Activated T-helper 17 cell treated with anti-CD3 and anti-CD28 coated beads, Interleukin-2, amount 50 U/mL, for 72 hours (primary cell): ENCODE measurements around the gene SNX24. TPM values are rescaled to one million over a fixed set of nuclear protein-coding genes. Genes with fewer than 3 reads are reported as not detected.

Experiments
- ATAC-seq: fragments of 150-1000 bp; cut with Tn5 transposase; replicated peaks from 2 replicates; pipeline ENCODE4 v1.10.0; 2021; ENCODE audit warnings: mild to moderate bottlenecking, moderate library complexity
- H3K27ac Mint-ChIP-seq: one replicate; pipeline ENCODE4 v1.8.0; 2022; ENCODE audit warnings: mixed read lengths
- H3K27me3 Mint-ChIP-seq: one replicate; pipeline ENCODE4 v1.8.0; 2022; ENCODE audit warnings: mixed read lengths
- H3K36me3 Mint-ChIP-seq: one replicate; pipeline ENCODE4 v1.8.0; 2022; ENCODE audit warnings: low read depth, mild to moderate bottlenecking, mixed read lengths
- H3K4me1 Mint-ChIP-seq: one replicate; pipeline ENCODE4 v1.8.0; 2022; ENCODE audit warnings: mixed read lengths
- H3K4me3 Mint-ChIP-seq: one replicate; pipeline ENCODE4 v1.8.0; 2022; ENCODE audit warnings: mild to moderate bottlenecking, mixed read lengths
- H3K9me3 Mint-ChIP-seq: one replicate; pipeline ENCODE4 v1.8.0; 2022; ENCODE audit warnings: mixed read lengths
- total RNA-seq, 2 donors: library from RNA; stranded (reverse); gene quantifications; one replicate each; pipeline ENCODE4 v1.2.3, GENCODE V29; 2022

Gene SNX24
- total RNA-seq, 2 donors from 2014 or later, result 9.5 to 11.3 TPM

DNA sequence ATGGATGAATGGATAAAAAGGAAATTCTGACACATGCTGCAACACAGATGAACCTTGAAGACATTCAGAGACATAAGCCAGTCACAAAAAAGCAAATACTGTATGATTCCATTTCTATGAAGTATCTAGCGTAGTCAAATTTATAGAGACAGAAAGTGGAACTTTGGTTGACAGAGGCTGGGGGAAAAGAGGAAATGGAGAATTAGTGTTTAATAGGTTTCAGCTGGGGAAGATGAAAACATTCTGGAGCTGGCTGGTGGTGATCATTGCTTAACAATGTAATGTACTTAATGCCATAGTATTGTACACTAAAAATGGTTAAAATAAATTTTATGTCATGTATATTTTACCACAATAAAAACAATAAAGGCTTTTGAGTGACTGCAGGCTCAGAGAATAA, 166.9 kb downstream of the SNX24 start:
- peaks cover 8% of the 10 kb centered on the region for H3K9me3 Mint-ChIP-seq
- no peaks in the 10 kb centered on the region for H3K36me3 Mint-ChIP-seq

GRCh38 chr5:123014689-123015088, 169.3 kb downstream of the SNX24 start:
- Mint-ChIP-seq H3K4me3 (no peak overlapping the region), H3K4me1 (no peaks in the 10 kb centered on the region), H3K36me3 (no peaks in the 10 kb centered on the region), H3K9me3 (peaks cover 8% of the 10 kb centered on the region), H3K27me3 (no peaks in the 10 kb centered on the region), H3K27ac (no peak overlapping the region)
- ATAC-seq, result no peak

More for the DNA sequence above, 166.9 kb downstream of the SNX24 start:
- H3K27me3 Mint-ChIP-seq, result no peaks in the 10 kb centered on the region
- no peaks in the 10 kb centered on the region for H3K4me1 Mint-ChIP-seq
- no peak overlapping the region for H3K27ac Mint-ChIP-seq
- no peak for ATAC-seq
- H3K4me3 Mint-ChIP-seq, result no peak overlapping the region

- H3K27ac Mint-ChIP-seq, result no peak overlapping the region
- H3K36me3 Mint-ChIP-seq, result no peaks in the 10 kb centered on the region
- no peaks in the 10 kb centered on the region for H3K9me3 Mint-ChIP-seq
- no peaks in the 10 kb centered on the region for H3K4me1 Mint-ChIP-seq
- no peak for ATAC-seq
- H3K27me3 Mint-ChIP-seq, result peaks cover 23% of the 10 kb centered on the region
- H3K4me3 Mint-ChIP-seq, result no peak overlapping the region
Measured at GRCh38 chr5:123028222-123028621, 182.8 kb downstream of the SNX24 start.

- H3K4me1 Mint-ChIP-seq, result peaks cover 9% of the 10 kb centered on the region
- ATAC-seq, result no peak
- no peak overlapping the region for H3K4me3 Mint-ChIP-seq
- H3K27me3 Mint-ChIP-seq, result peaks cover 52% of the 10 kb centered on the region
- no peak overlapping the region for H3K27ac Mint-ChIP-seq
- H3K9me3 Mint-ChIP-seq, result no peaks in the 10 kb centered on the region
- H3K36me3 Mint-ChIP-seq, result no peaks in the 10 kb centered on the region
Measured at GRCh38 chr5:123033157-123033671, 187.8 kb downstream of the SNX24 start.

- no peak overlapping the region for H3K27ac Mint-ChIP-seq
- no peaks in the 10 kb centered on the region for H3K36me3 Mint-ChIP-seq
- H3K4me1 Mint-ChIP-seq, result peaks cover 9% of the 10 kb centered on the region
- H3K4me3 Mint-ChIP-seq, result peak overlapping the region; percentile 61
- no peaks in the 10 kb centered on the region for H3K9me3 Mint-ChIP-seq
- no peak for ATAC-seq
- peaks cover 59% of the 10 kb centered on the region for H3K27me3 Mint-ChIP-seq
Measured at GRCh38 chr5:123035360-123035917, 190.0 kb downstream of the SNX24 start.

DNA sequence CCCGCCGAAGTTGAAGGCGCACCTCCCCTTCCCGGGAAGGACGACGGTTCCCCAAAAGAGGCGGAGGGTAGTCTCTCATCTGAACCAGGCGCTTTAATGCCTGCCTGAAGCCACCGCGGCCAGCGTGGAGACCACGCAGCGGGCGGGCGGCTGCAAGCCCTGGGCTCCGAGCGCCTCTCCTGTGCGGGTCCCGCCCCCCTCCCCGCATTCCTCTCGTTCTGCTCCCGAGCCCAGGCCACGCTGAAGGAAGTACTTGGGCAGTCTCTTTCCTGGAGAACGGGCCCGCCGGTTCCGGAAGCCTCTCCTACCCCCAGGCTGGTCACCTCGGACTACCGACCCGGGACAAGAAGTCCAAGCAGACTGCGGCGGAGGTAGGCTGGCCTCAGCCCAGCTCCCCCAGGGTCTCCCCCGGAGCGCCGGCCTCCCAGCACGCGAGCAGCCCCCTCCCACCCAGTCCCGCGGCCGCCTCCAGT, 190.5 kb downstream of the SNX24 start:
- Mint-ChIP-seq H3K36me3 (no peaks in the 10 kb centered on the region), H3K27me3 (peaks cover 54% of the 10 kb centered on the region), H3K4me1 (peaks cover 9% of the 10 kb centered on the region), H3K4me3 (peak overlapping the region; percentile 61), H3K9me3 (no peaks in the 10 kb centered on the region), H3K27ac (no peak overlapping the region)
- ATAC-seq, result peak; percentile 14

GRCh38 chr5:123036391-123037103, 191.1 kb downstream of the SNX24 start, which contains the start of gene PPIC:
PPIC (minus strand) TSS chr5:123036725; CDS start chr5:123036625, 100 bp downstream.
- H3K36me3 Mint-ChIP-seq, result no peaks in the 10 kb centered on the region
- no peaks in the 10 kb centered on the region for H3K9me3 Mint-ChIP-seq
- H3K4me3 Mint-ChIP-seq, result peak within 1 kb of the TSS; percentile 61
- peaks cover 50% of the 10 kb centered on the region for H3K27me3 Mint-ChIP-seq
- ATAC-seq, result peak; percentile 46
- H3K4me1 Mint-ChIP-seq, result peaks cover 9% of the 10 kb centered on the region
- H3K27ac Mint-ChIP-seq, result no peak within 1 kb of the TSS

- H3K4me3 Mint-ChIP-seq, result peak overlapping the region; percentile 36
- H3K9me3 Mint-ChIP-seq, result no peaks in the 10 kb centered on the region
- H3K36me3 Mint-ChIP-seq, result no peaks in the 10 kb centered on the region
- H3K4me1 Mint-ChIP-seq, result peaks cover 9% of the 10 kb centered on the region
- H3K27ac Mint-ChIP-seq, result no peak overlapping the region
- ATAC-seq, result no peak
- H3K27me3 Mint-ChIP-seq, result peaks cover 50% of the 10 kb centered on the region
Measured at GRCh38 chr5:123037104-123037418, 191.6 kb downstream of the SNX24 start.

- peaks cover 41% of the 10 kb centered on the region for H3K27me3 Mint-ChIP-seq
- no peaks in the 10 kb centered on the region for H3K36me3 Mint-ChIP-seq
- no peaks in the 10 kb centered on the region for H3K9me3 Mint-ChIP-seq
- H3K27ac Mint-ChIP-seq, result no peak overlapping the region
- H3K4me1 Mint-ChIP-seq, result peaks cover 8% of the 10 kb centered on the region
- ATAC-seq, result no peak
- no peak overlapping the region for H3K4me3 Mint-ChIP-seq
Measured at GRCh38 chr5:123039673-123040072, 194.3 kb downstream of the SNX24 start.

- no peaks in the 10 kb centered on the region for H3K4me1 Mint-ChIP-seq
- no peaks in the 10 kb centered on the region for H3K9me3 Mint-ChIP-seq
- H3K27ac Mint-ChIP-seq, result no peak overlapping the region
- peaks cover 28% of the 10 kb centered on the region for H3K27me3 Mint-ChIP-seq
- no peak overlapping the region for H3K4me3 Mint-ChIP-seq
- no peak for ATAC-seq
- H3K36me3 Mint-ChIP-seq, result no peaks in the 10 kb centered on the region
Measured at GRCh38 chr5:123044926-123045617, 199.7 kb downstream of the SNX24 start.

DNA sequence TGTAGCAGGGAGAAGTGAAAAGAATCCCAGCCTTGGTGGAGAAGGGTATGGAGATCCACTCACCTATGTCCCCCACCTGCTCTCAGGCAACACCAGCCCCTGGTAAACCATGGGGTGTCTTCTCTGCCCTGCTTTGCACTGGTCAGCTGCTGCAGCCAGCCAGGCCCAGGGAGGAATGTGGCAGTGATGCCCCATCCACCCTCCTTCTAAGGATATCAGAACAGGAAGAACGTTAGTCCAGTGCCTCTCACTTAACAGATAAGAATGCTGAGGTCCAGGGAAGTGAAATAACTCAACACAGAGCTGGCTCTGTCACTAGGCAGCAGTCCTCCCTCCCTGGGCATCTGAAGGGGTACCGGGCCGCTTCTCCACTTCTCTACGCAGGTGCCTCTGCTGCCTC, 200.8 kb downstream of the SNX24 start:
- H3K27ac Mint-ChIP-seq, result no peak overlapping the region
- no peaks in the 10 kb centered on the region for H3K9me3 Mint-ChIP-seq
- H3K27me3 Mint-ChIP-seq, result peaks cover 37% of the 10 kb centered on the region
- no peak for ATAC-seq
- no peak overlapping the region for H3K4me3 Mint-ChIP-seq
- no peaks in the 10 kb centered on the region for H3K36me3 Mint-ChIP-seq
- no peaks in the 10 kb centered on the region for H3K4me1 Mint-ChIP-seq

DNA sequence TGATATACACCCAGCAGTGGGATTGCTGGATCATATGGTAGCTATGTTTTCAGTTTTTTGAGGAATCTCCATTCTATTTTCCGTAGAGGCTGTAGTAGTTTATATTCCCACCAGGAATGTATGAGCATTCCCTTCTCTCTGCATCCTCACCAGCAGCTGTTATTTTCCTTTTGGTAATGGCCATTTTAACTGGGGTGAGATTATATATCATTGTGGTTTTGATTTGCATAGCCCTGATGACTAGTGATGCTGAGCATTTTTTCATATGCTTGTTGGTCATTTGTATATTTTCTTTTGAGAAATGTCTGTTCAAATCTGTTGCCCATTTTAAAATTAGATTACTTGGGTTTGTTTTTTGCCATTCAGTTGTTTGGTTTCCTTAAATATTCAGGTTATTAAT, 202.3 kb downstream of the SNX24 start:
- H3K36me3 Mint-ChIP-seq, result no peaks in the 10 kb centered on the region
- no peaks in the 10 kb centered on the region for H3K4me1 Mint-ChIP-seq
- no peak overlapping the region for H3K4me3 Mint-ChIP-seq
- peaks cover 44% of the 10 kb centered on the region for H3K27me3 Mint-ChIP-seq
- no peak for ATAC-seq
- no peak overlapping the region for H3K27ac Mint-ChIP-seq
- no peaks in the 10 kb centered on the region for H3K9me3 Mint-ChIP-seq

GRCh38 chr5:123051206-123051605, 205.8 kb downstream of the SNX24 start:
- H3K4me1 Mint-ChIP-seq, result no peaks in the 10 kb centered on the region
- no peaks in the 10 kb centered on the region for H3K36me3 Mint-ChIP-seq
- no peaks in the 10 kb centered on the region for H3K9me3 Mint-ChIP-seq
- H3K27ac Mint-ChIP-seq, result no peak overlapping the region
- no peak for ATAC-seq
- H3K27me3 Mint-ChIP-seq, result peaks cover 41% of the 10 kb centered on the region
- H3K4me3 Mint-ChIP-seq, result no peak overlapping the region
